Stimulated activated naive CD4-positive, alpha-beta T cell treated with Interleukin-2 at 50 U/mL for 16 hours (primary cell): ENCODE results near the gene GPSM1.

Experiments used
- DNase-seq: peaks from one replicate; lab custom pipeline; 2025; lab: John Stamatoyannopoulos, UW

GPSM1 gene

GRCh38 chr9:136290508-136291000, 36.8 kb upstream of the GPSM1 start:
- DNase-seq: no peak

- DNase-seq: no peak
Observed at GRCh38 chr9:136291306-136292025, 35.9 kb upstream of the GPSM1 start.

GRCh38 chr9:136292026-136292538, 35.3 kb upstream of the GPSM1 start:
- no peak for DNase-seq

GRCh38 chr9:136292591-136293448, 34.5 kb upstream of the GPSM1 start:
- no peak for DNase-seq

- no peak for DNase-seq
Observed at GRCh38 chr9:136293476-136294077, 33.8 kb upstream of the GPSM1 start.

- DNase-seq: no peak
Observed at GRCh38 chr9:136294437-136294836, 32.9 kb upstream of the GPSM1 start.

DNA sequence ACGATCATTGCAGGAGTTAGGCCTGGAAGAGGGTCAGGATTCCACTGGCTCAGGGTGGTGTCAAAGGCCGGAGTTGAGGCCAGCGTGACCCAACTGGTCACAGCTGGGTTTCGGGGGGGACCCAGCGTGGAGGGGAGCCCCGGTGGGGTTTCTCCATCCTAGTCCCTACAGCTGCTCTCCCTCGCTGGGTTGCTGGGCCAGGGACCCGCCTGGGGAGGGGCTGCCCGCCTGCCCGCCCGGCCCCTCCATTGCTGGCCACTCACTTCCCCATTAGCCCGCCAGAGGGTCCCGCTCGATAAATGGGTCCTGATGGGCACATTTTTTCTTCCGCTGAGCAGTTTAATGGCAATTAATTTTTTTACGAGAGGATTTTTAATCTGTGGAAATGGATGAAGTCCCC, 32.3 kb upstream of the GPSM1 start:
- DNase-seq: no peak

GRCh38 chr9:136295542-136296433, 31.6 kb upstream of the GPSM1 start:
- no peak for DNase-seq

DNA sequence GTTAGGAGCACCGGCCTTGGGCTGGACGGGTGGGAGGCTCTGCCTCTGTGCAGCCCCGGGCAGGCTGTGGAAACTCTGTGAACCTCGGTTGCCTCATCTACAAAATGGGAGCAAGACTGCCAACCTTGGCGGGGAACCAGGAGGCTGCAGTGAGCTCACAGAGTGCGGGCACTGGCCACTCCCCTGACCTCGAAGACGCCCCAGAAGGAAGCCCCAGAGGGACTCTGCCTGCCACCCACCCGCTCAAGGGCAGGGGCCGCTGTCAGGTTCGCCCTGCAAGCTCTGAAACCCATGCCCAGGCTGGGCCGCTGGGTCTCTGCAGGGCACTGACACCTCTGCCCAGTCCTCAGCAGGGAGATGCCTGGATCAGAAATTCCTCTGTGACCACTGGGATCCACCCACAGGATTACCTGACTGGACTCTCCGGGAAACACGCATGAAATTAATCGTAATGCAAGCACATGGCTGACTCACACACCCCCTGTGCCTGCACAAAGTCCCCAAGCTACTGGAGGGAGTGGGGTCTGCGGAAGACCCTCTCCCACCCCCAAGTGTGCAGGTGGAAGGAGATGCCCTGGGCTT, 30.8 kb upstream of the GPSM1 start:
- no peak for DNase-seq

DNA sequence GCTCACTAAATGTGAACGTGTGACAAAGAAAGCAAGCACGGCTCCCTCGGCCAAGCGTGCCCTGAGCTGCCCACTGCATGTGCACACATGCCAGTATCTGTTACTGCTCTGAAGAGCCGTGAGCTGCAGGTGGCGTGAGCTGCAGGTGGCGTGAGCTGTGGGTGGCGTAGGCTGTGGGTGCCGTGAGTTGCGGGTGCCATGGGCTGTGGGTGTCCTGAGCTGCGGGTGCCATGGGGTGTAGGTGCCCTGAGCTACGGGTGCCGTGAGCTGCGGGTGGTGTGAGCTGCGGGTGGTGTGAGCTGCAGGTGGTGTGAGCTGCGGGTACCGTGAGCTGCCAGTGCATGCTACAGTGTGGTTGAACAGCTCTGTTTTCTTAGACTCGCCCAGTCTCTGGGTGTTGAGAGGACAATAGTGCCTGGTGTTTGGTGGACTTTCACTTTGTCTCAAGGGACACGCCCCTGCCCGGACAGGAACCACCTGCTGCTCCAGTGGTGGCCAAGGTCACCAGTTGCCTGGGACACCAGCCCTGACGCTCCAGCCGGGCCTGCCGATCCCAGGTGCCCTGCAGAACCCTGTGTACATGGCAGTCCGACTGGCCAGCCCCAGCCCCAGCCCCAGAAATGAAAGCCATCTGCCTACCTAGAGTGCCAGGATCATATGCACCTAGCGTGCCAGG, 30.2 kb upstream of the GPSM1 start:
- no peak for DNase-seq

- no peak for DNase-seq
Observed at GRCh38 chr9:136297766-136298735, 29.3 kb upstream of the GPSM1 start.

DNA sequence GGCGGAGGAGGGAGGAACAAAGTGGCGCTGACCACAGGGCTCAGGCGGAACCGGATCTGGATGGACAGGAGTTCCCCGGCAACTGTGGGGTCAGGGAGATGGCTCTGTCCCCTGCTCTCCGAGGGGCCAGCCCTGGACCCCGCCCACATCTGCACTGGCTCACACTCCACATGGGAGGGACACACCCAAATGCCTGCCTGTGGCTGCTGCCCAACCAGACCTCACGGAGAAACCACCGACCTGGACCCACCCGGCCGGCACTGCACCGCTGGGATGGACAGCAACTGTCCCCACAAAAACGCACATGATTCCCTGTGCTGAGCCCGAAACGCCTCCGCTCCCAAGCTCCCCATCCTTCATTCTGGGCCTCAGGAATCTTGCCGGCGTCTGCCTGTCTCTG, 28.2 kb upstream of the GPSM1 start:
- DNase-seq: no peak

DNA sequence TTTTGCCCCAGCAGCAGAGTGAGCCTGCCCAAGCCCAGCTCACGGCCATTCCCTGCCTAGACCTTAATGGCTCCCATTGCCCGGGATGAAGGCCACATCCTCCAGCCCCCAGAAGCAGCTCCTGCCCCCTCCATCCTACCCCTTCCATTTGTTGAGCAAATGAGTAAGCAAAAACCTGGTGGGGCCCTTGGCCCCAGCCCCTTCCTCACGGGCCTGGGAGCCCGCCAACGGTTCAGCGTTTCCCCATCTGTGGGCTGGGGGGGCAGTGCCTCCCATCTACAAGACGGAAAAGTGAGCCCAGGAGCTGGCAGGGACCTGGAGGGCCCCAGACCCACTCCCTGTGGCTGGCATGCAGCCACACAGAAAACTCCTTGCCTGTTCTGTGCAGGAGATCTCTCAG, 27.8 kb upstream of the GPSM1 start:
- no peak for DNase-seq

DNA sequence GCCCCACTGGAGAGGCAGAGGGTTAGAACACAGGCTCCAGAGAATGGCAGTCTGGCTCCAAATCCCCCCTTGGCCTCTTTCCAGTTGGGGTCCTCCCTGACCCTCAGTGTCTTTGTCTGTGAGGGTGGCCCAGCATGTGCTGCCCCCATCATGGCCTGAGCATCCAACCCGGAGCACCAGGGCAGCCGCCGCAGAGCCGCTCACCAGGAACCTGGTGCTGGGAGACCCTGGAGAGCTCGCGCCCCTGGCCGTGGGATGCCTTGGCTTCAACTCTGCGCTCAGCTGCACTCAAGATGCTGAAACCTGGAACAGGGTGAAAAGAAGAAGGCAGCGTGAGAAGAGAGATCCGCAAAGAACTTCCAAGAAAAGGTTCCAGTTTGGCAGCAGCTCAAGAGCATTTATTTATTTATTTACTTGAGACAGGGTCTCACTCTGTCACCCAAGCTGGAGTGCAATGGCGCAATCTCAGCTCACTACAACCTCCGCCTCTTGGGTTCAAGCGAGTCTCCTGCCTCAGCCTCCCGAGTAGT, 27.3 kb upstream of the GPSM1 start:
- DNase-seq: no peak

GRCh38 chr9:136300866-136301265, 26.5 kb upstream of the GPSM1 start:
- DNase-seq: no peak

DNA sequence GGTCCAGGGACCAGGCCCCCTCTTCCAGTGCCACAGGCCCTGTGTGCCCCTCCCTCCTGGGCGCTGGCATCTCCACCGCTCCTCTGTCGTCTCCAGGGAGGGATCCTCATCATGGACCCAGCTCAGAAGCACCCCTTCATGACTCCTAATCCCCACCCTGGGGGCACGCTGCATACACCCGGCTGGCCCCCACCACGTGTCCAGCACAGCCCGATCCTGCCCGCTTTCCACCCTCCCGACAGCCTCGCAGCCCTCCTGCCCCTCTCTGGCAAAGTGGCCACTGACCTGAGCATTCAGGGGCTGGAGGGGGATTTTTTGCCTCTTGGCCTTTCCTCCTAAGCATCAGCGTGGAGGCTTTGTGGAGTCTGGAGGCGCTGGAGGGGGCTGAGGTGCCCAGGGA, 24.8 kb upstream of the GPSM1 start:
- no peak for DNase-seq

DNA sequence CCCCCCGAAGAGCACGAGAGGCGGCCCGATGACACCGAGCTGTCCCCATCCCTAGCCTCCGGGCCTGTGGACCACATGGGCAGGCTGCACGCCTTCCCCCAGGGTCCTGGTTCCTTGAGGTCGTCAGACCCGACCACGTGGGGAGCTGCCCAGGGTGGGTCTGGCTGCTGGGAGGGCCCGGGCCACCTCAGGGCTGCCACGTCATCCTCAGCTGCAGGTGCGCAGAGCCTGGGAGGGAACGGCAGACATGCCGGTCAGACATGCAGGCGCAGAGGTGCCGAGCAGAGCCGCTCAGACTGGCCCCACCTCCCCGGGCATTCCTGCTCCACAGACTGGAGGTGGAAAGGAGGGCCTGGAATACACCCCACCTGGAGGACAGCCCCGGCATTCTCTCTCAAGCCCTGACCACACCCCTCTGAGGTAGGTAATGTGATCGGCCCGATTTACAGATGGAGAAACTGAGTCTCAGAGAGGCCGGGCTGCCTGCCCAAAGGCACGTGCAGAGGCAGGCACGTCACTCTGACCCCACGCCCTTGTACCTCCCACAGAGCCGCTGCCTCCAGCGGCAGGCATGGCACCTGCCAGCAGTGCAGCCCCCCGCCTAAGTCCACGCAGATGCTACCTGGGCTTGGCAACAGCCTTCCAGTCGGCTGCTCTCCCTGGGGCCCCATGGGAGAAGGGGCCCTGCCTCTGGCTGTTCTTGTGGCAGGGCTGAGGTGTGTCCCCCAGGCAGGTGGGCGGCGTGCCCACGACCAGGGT, 24.1 kb upstream of the GPSM1 start:
- no peak for DNase-seq

DNA sequence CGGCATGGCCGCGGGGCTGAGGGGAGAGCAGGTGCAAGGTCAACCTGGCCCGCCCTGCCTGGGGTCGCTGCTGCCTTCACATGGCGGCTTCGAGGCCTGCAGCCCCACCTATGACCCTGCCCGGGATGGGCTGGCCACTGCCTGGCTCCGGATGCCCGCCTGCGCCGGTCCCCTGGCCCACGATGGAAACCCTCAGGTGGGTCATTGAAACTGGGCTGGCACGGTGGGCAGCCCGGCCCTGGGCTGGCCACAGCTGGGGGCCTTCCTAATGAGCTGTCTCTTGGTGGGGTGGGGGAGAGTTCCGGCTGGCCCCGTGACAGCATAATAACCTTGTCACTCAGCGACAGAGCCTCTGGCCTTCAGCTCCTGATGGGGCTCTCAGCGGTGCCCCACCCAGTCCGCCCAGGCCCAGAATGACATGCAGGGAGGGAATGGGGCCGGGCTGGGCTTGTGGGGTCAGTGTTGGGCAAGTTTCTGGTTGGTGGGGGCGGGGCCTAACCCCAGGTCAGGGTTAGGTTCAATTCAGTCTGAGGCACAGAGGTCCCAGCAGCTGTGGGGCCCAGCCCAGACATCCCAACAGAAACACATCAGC, 23.4 kb upstream of the GPSM1 start, which contains the start of gene CCDC187:
Gene CCDC187 (minus strand): TSS at position 270 of the 592 bp plus-strand sequence. CDS start 264 bp downstream, at position 6.
- no peak for DNase-seq
